PC-9 (cell line): Measurements from ENCODE around the gene HYDIN. TPM values are rescaled to one million over a fixed set of nuclear protein-coding genes. Genes with fewer than 3 reads are reported as not detected.

Source experiments
- BruUV-seq: library from RNA; stranded (reverse); fragments of 400-500 nt; replicated peaks from 2 replicates; lab custom pipeline; 2021; lab: Mats Ljungman, UMichigan
- CTCF ChIA-PET: fragments of 300-600 bp; sonication (Branson Sonifier 250); formaldehyde crosslinking; loops from one replicate; lab custom pipeline; 2022; ENCODE audit warnings: antibody characterized with exemption; lab: Charles Lee
- POLR2A ChIA-PET: fragments of 300-600 bp; sonication (Branson Sonifier 250); formaldehyde crosslinking; loops from one replicate; lab custom pipeline; 2022; ENCODE audit warnings: antibody characterized with exemption; ENCODE audit not compliant: unreplicated experiment; lab: Charles Lee
- DNase-seq, 2 experiments: peaks; one replicate each; pipeline versions ENCODE4 v3.0.0 to v3.0.0-alpha.2; 2015 to 2022; ENCODE audit warnings: mixed read lengths in 1 of 2
- H2AFZ ChIP-seq: fragments of 200-600 bp; sonication (generic); 2 replicates; pipeline ENCODE4 v1.8.1; 2017; ENCODE audit warnings: antibody characterized with exemption
- H3F3A ChIP-seq: fragments of 200-600 bp; sonication (generic); 2 replicates; pipeline ENCODE4 v1.8.1; 2017; ENCODE audit warnings: antibody characterized with exemption, mild to moderate bottlenecking, low read depth; ENCODE audit not compliant: insufficient read depth
- H3K27ac ChIP-seq: fragments of 200-600 bp; sonication (generic); 2 replicates; pipeline ENCODE4 v1.6.1; 2016; ENCODE audit warnings: mixed run types
- H3K27me3 ChIP-seq: fragments of 200-600 bp; sonication (generic); 2 replicates; pipeline ENCODE4 v1.6.1; 2016; ENCODE audit warnings: low read depth, mixed run types; ENCODE audit not compliant: insufficient read depth
- H3K36me3 ChIP-seq: fragments of 200-600 bp; sonication (generic); 2 replicates; pipeline ENCODE4 v1.6.1; 2016; ENCODE audit warnings: low read depth, mixed run types
- H3K4me1 ChIP-seq: fragments of 200-600 bp; sonication (generic); replicated peaks from 2 replicates; pipeline ENCODE4 v1.6.1; 2016; ENCODE audit warnings: mixed run types; ENCODE audit not compliant: insufficient read depth
- H3K4me2 ChIP-seq: fragments of 200-600 bp; sonication (generic); 2 replicates; pipeline ENCODE4 v1.6.1; 2017; ENCODE audit warnings: mixed run types
- H3K4me3 ChIP-seq: fragments of 200-600 bp; sonication (generic); 2 replicates; pipeline ENCODE4 v1.6.1; 2016; ENCODE audit warnings: mixed run types
- H3K79me2 ChIP-seq: fragments of 200-600 bp; sonication (generic); 2 replicates; pipeline ENCODE4 v1.6.1; 2017; ENCODE audit warnings: low read depth, mixed run types
- H3K9me2 ChIP-seq: fragments of 200-600 bp; sonication (generic); 2 replicates; pipeline ENCODE4 v1.8.1; 2017; ENCODE audit warnings: mild to moderate bottlenecking; ENCODE audit not compliant: insufficient read depth
- H3K9me3 ChIP-seq: fragments of 200-600 bp; sonication (generic); 2 replicates; pipeline ENCODE4 v1.8.1; 2016; ENCODE audit warnings: low read depth; ENCODE audit not compliant: insufficient read depth
- H4K20me1 ChIP-seq: fragments of 200-600 bp; sonication (generic); 2 replicates; pipeline ENCODE4 v1.8.1; 2017; ENCODE audit not compliant: insufficient read depth
- CTCF ChIP-seq: fragments of 200-600 bp; sonication (generic); conservative IDR thresholded peaks from 2 replicates; pipeline ENCODE4 v1.6.1; 2017; ENCODE audit warnings: mixed run types, antibody characterized with exemption, mild to moderate bottlenecking, moderate library complexity
- EZH2 ChIP-seq: fragments of 200-600 bp; sonication (generic); IDR thresholded peaks from 2 replicates; pipeline ENCODE4 v1.8.0; 2017; ENCODE audit warnings: antibody characterized with exemption, low read depth
- intact Hi-C: fragments of 100-400 bp; cut with micrococcal nuclease; formaldehyde crosslinking; loops from one replicate; pipeline ENCODE4 v1.10.0; 2022; ENCODE audit not compliant: unreplicated experiment
- total RNA-seq: library from RNA; stranded (reverse); gene quantifications from 2 replicates; pipeline ENCODE4 v1.2.3, GENCODE V29; 2021

The HYDIN gene
- total RNA-seq, 1 experiment from 2014 or later = 31.0 TPM

GRCh38 chr16:70769131-70769530 is 461.4 kb downstream of the HYDIN start:
- Histone ChIP-seq H3K9me2 (no peaks in the 10 kb centered on the region), H3F3A (peaks cover 36% of the 10 kb centered on the region), H4K20me1 (no peaks in the 10 kb centered on the region), H3K4me2 (no peak overlapping the region), H3K27me3 (no peaks in the 10 kb centered on the region), H3K9me3 (no peaks in the 10 kb centered on the region), H2AFZ (no peak overlapping the region), H3K4me3 (no peak overlapping the region), H3K4me1 (peaks cover 25% of the 10 kb centered on the region), H3K79me2 (no peaks in the 10 kb centered on the region), H3K36me3 (peaks cover 13% of the 10 kb centered on the region; the same call in 1 of the 2 replicates), H3K27ac (no peak overlapping the region)
- TF ChIP-seq CTCF = no peak
- TF ChIP-seq EZH2 = no peak
- DNase-seq = no peak
- CTCF ChIA-PET = no interaction called here
- BruUV-seq = no TSS peak
- intact Hi-C loops = no loop called here
- POLR2A ChIA-PET = no interaction called here

- no peak for DNase-seq
- ChIA-PET POLR2A (no interaction called here), CTCF (no interaction called here)
- no peak overlapping the region for H3K4me3 ChIP-seq
- intact Hi-C loops = no loop called here
- peaks cover 25% of the 10 kb centered on the region for H3K4me1 ChIP-seq
- peaks cover 8% of the 10 kb centered on the region; the same call in 1 of the 2 replicates for H3K36me3 ChIP-seq
- no peaks in the 10 kb centered on the region for H3K27me3 ChIP-seq
- TF ChIP-seq EZH2 (no peak), CTCF (no peak)
- no peaks in the 10 kb centered on the region for H4K20me1 ChIP-seq
- H3K9me2 ChIP-seq = no peaks in the 10 kb centered on the region
- peaks cover 32% of the 10 kb centered on the region for H3F3A ChIP-seq
- no peaks in the 10 kb centered on the region for H3K9me3 ChIP-seq
- no peaks in the 10 kb centered on the region for H3K79me2 ChIP-seq
- peak overlapping the region; percentile 53 for H3K4me2 ChIP-seq
- no TSS peak for BruUV-seq
- H2AFZ ChIP-seq = no peak overlapping the region
- peak overlapping the region; percentile 71 for H3K27ac ChIP-seq
Observed at GRCh38 chr16:70768203-70768580, 462.3 kb downstream of the HYDIN start.

- peak; percentile 47 to 86 for DNase-seq
- Histone ChIP-seq H3F3A (peaks cover 26% of the 10 kb centered on the region), H3K9me2 (no peaks in the 10 kb centered on the region), H3K36me3 (peaks cover 8% of the 10 kb centered on the region; the same call in 1 of the 2 replicates), H3K27me3 (no peaks in the 10 kb centered on the region), H3K4me2 (peak overlapping the region; percentile 53), H4K20me1 (no peaks in the 10 kb centered on the region), H3K4me3 (no peak overlapping the region), H3K4me1 (peaks cover 21% of the 10 kb centered on the region), H3K79me2 (no peaks in the 10 kb centered on the region), H3K27ac (peak overlapping the region; percentile 71), H2AFZ (no peak overlapping the region), H3K9me3 (no peaks in the 10 kb centered on the region)
- POLR2A ChIA-PET = interaction anchor here (0.5 to 0.8 kb wide), 5 partner anchors 8 to 407 kb away, joined by 3 to 6 read pairs (median 5); no protein-coding TSS in a partner anchor
- BruUV-seq = TSS peak; percentile 8
- TF ChIP-seq CTCF (no peak), EZH2 (no peak)
- intact Hi-C loops = no loop called here
- CTCF ChIA-PET = interaction anchor here (1.2 kb wide), 1 partner anchor 113 kb away, joined by 6 read pairs; no protein-coding TSS in a partner anchor
Observed at GRCh38 chr16:70767377-70768202, 462.9 kb downstream of the HYDIN start.
